Neutrophil (primary cell): ENCODE results near the gene ZNF385A.

Experiments used
- H3K27ac ChIP-seq: fragments of 200-600 bp; sonication (generic); 2 replicates; pipeline ENCODE4 v1.5.1; 2016; ENCODE audit warnings: mild to moderate bottlenecking, moderate library complexity
- H3K27me3 ChIP-seq: fragments of 200-600 bp; sonication (generic); 2 replicates; pipeline ENCODE4 v1.6.0; 2016; ENCODE audit warnings: mild to moderate bottlenecking
- H3K36me3 ChIP-seq: fragments of 200-600 bp; sonication (generic); 2 replicates; pipeline ENCODE4 v1.5.1; 2017
- H3K4me1 ChIP-seq, 2 experiments: fragments of 200-600 bp in 1 of 2; sonication (generic) in 1 of 2; 1 replicate in 1 of 2; 2 replicates in 1 of 2; pipeline versions ENCODE4 v1.5.1 to v1.6.1; 2013 to 2016; ENCODE audit warnings: low read depth in 1 of 2, low read length in 1 of 2, mild to moderate bottlenecking in 1 of 2, moderate library complexity in 1 of 2; ENCODE audit not compliant: control insufficient read depth in 1 of 2, insufficient read depth in 1 of 2
- H3K4me3 ChIP-seq, 2 experiments: fragments of 200-600 bp in 1 of 2; sonication (generic) in 1 of 2; 1 replicate in 1 of 2; 2 replicates in 1 of 2; pipeline ENCODE4 v1.5.1; 2013 to 2016; ENCODE audit warnings: low read depth in 1 of 2, low read length in 1 of 2, mild to moderate bottlenecking in 1 of 2, moderate library complexity in 1 of 2
- H3K9me3 ChIP-seq: fragments of 200-600 bp; sonication (generic); 2 replicates; pipeline ENCODE4 v1.5.1; 2016
- TF ChIP-seq, protein P1 (sequence below): fragments of 200-600 bp; sonication (generic); IDR thresholded peaks from 2 replicates; pipeline ENCODE4 v1.5.1; 2016; ENCODE audit warnings: antibody characterized with exemption

ZNF385A gene

DNA sequence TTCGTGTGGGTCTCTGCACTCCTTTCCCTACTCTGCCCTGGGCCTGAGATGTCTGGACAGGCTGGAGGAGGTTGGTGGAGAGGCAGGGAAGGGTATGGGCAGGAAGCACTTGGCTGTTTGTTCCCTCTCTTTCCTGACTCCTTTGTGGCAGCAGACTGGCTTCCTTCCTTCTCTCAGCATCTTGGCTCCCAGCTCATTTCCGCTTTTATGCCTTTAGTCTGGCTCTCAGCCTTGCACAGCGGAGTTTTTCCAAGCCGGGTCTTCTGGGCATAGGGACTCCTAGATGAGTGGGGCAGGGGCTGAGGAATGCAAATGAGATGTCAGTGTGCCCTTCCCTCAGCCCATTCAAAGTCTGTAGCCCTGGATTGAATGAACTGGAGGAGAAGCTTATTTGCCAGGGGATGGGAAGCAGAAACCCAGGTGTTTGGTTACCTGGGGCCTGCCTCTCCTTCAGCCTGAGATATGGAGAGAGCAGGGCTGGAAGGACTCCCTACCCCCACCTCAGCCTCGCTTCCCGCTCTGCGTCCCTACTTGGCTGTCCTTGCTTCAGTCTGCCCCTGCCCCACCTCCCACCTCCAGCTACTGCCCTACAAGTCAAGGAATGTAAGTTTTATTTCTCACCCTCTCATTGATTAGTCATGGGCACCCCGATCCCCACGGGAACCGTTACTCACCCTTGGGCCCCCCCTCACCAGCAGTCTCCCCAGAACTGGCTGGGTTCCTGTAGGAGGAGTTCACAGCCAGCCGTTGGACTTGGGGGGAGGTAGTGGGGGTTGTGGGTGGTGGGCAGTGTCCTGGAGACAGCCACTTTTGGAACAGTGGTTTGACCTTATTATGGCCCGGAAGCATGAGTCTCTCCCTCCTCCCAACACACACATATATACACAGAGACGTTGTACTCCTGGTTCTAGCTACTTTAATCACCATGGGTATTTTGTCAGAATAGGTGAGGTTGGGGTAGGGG, 43.8 kb upstream of the ZNF385A start:
- Histone ChIP-seq H3K4me1 (peaks cover 8 to 16% of the 10 kb centered on the region in 2 experiments), H3K27ac (peak overlapping the region; percentile 36), H3K9me3 (no peaks in the 10 kb centered on the region), H3K4me3 (no peak overlapping the region), H3K27me3 (peaks cover 27% of the 10 kb centered on the region), H3K36me3 (no peaks in the 10 kb centered on the region)
- TF ChIP-seq, protein P1, sequence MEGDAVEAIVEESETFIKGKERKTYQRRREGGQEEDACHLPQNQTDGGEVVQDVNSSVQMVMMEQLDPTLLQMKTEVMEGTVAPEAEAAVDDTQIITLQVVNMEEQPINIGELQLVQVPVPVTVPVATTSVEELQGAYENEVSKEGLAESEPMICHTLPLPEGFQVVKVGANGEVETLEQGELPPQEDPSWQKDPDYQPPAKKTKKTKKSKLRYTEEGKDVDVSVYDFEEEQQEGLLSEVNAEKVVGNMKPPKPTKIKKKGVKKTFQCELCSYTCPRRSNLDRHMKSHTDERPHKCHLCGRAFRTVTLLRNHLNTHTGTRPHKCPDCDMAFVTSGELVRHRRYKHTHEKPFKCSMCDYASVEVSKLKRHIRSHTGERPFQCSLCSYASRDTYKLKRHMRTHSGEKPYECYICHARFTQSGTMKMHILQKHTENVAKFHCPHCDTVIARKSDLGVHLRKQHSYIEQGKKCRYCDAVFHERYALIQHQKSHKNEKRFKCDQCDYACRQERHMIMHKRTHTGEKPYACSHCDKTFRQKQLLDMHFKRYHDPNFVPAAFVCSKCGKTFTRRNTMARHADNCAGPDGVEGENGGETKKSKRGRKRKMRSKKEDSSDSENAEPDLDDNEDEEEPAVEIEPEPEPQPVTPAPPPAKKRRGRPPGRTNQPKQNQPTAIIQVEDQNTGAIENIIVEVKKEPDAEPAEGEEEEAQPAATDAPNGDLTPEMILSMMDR, result no peak

DNA sequence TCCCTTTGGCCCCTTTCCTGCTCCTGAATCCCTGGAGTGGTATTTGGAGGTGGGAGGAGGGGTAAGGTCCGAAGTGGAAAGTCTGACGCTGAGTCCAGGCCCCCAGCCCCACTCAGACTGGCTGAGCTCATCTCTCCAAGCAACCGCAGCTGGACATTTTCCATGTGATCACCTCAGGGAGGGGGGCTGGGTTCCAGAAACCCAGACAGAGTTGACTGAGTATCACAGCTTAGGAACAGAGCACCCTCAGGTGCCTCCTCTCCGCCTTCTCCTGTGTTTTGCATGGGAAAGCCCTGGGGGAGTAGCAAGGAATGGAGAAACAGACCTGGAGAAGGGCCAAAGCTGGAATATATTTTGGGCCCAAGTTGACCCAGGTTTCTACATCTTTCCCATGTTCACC, 42.6 kb upstream of the ZNF385A start:
- H3K27ac ChIP-seq, result no peak overlapping the region
- peaks cover 18% of the 10 kb centered on the region for H3K27me3 ChIP-seq
- no peaks in the 10 kb centered on the region for H3K9me3 ChIP-seq
- peaks cover 8 to 16% of the 10 kb centered on the region in 2 experiments for H3K4me1 ChIP-seq
- TF ChIP-seq, protein P1, result no peak
- no peak overlapping the region for H3K4me3 ChIP-seq
- no peaks in the 10 kb centered on the region for H3K36me3 ChIP-seq

DNA sequence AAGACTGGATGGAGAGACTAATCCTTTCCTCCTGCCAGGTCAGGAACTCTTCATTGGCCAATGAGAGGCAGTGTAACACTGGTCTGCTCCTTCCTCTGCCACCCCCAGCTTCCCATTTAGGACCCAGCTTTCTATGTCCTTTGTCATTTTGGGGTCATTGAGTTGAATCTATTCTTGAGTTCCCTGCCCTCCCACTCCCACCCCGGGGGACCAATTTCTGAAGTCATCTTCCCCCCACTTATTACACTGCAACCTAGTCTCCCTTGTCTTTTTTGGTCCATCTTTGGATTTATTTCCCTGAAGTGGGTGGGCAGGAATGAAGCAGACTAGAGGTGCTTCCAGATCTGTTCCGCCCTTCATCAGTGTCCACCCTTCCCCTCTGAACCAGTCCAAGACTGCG, 42.2 kb upstream of the ZNF385A start:
- Histone ChIP-seq H3K36me3 (no peaks in the 10 kb centered on the region), H3K4me3 (no peak overlapping the region), H3K27me3 (peaks cover 14% of the 10 kb centered on the region), H3K9me3 (no peaks in the 10 kb centered on the region), H3K27ac (no peak overlapping the region), H3K4me1 (peaks cover 8 to 16% of the 10 kb centered on the region in 2 experiments)
- TF ChIP-seq, protein P1, result no peak

DNA sequence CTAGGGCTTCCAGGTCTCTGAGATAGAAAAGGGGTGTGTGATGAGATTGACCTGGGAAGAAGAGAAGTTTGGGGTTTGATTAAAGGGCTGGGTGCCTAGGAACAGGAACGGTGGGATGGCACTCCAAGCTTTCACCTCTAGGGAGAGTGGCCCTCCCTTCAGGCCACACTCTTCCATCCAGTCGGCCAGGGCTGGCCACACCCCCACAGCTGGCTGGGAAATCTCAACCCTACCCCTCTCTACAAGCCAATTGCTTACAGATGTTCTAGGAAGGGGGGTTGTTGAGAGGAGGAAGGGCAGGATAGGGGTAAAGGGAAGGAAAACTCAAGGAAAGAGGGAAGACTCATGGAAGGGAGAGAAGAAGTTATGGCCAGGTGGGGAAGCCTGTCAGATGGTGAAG, 41.2 kb upstream of the ZNF385A start:
- Histone ChIP-seq H3K27ac (no peak overlapping the region), H3K36me3 (no peaks in the 10 kb centered on the region), H3K4me3 (no peak overlapping the region), H3K4me1 (peaks cover 8 to 16% of the 10 kb centered on the region in 2 experiments), H3K27me3 (peaks cover 4% of the 10 kb centered on the region), H3K9me3 (no peaks in the 10 kb centered on the region)
- TF ChIP-seq, protein P1, result no peak

DNA sequence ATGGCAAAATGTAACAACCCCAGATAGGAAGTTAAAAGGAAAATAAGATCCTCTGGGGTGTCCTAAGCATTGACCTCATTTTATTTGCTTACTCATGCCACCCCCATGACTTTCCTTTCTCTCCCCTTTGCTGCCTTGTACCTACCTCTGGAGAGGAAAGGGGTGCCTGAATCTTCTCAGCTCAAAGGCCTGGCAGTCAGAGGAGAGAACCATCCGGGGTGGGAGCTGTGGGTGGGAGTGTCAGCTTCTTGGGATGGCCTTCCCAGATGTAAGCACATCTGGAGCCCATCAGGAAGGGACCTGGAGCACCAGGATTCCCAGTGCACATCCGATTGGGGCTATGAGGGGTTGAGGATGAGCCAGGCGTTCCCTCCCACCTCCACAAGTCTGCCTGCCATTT, 39.7 kb upstream of the ZNF385A start:
- H3K27me3 ChIP-seq, result no peaks in the 10 kb centered on the region
- H3K4me1 ChIP-seq, result peaks cover 12 to 22% of the 10 kb centered on the region in 2 experiments

More for the DNA sequence above, 39.7 kb upstream of the ZNF385A start:
- Histone ChIP-seq H3K4me3 (no peak overlapping the region), H3K9me3 (no peaks in the 10 kb centered on the region), H3K36me3 (no peaks in the 10 kb centered on the region), H3K27ac (no peak overlapping the region)
- TF ChIP-seq, protein P1, result no peak
